ENCODE measurements around the gene CCL22. TPM values are rescaled to one million over a fixed set of nuclear protein-coding genes. Genes with fewer than 3 reads are reported as not detected.

CCL22 gene
- total and polyA plus RNA-seq, 7 donors: 2.9 TPM; not detected in 6

DNA sequence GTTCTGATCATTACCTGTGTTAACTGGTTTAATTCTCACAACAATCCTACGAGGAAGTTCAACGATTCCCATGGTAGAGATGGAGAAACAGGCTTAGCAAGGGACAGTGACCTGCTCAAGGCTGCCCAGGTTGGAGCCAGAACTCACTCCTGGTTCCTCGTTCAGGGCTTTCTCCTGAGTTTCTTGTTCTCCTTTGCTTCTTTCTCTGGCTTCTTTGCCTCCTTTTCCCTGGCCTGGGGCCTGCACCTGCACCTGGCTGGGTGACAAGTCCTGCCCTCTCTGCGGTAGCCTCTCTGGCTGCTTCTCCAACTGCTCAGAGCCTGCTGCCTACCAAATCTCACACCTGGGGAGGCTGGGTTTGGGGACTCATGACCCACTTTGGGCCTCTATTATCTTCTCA, 2.8 kb downstream of the CCL22 start:
- H3K9me3 ChIP-seq: no peaks in the 10 kb centered on the region
- no peaks in the 10 kb centered on the region for H3K4me1 ChIP-seq
- H3K36me3 ChIP-seq: no peaks in the 10 kb centered on the region
- 16 to 62% methylated on average over 4 of the region's 4 CpGs for WGBS, 2 donors
- TF ChIP-seq CTCF (IDR thresholded peaks at IDR 0.05): no peak
- no peak for TF ChIP-seq EP300 (IDR thresholded peaks at IDR 0.05)
- no peak for TF ChIP-seq POLR2AphosphoS5 (IDR thresholded peaks at IDR 0.05)
- TF ChIP-seq POLR2A (IDR thresholded peaks at IDR 0.05): no peak
- intact Hi-C loops (cut with DNase I): no loop called here
- H3K27me3 ChIP-seq: no peaks in the 10 kb centered on the region
- no peak overlapping the region for H3K4me3 ChIP-seq
- DNase-seq: no peak
- H3K27ac ChIP-seq: no peak overlapping the region

- 96 to 97% methylated on average over 3 of the region's 3 CpGs for WGBS, 2 donors
- Histone ChIP-seq H3K4me1 (no peaks in the 10 kb centered on the region), H3K27ac (no peak overlapping the region), H3K9me3 (no peaks in the 10 kb centered on the region), H3K36me3 (no peaks in the 10 kb centered on the region), H3K4me3 (no peak overlapping the region), H3K27me3 (no peaks in the 10 kb centered on the region)
- intact Hi-C loops (cut with DNase I): no loop called here
- no peak for TF ChIP-seq POLR2A (IDR thresholded peaks at IDR 0.05)
- no peak for TF ChIP-seq POLR2AphosphoS5 (IDR thresholded peaks at IDR 0.05)
- no peak for TF ChIP-seq CTCF (IDR thresholded peaks at IDR 0.05)
- no peak for TF ChIP-seq EP300 (IDR thresholded peaks at IDR 0.05)
- DNase-seq: no peak
Observed at GRCh38 chr16:57364143-57364542, 5.6 kb downstream of the CCL22 start.

DNA sequence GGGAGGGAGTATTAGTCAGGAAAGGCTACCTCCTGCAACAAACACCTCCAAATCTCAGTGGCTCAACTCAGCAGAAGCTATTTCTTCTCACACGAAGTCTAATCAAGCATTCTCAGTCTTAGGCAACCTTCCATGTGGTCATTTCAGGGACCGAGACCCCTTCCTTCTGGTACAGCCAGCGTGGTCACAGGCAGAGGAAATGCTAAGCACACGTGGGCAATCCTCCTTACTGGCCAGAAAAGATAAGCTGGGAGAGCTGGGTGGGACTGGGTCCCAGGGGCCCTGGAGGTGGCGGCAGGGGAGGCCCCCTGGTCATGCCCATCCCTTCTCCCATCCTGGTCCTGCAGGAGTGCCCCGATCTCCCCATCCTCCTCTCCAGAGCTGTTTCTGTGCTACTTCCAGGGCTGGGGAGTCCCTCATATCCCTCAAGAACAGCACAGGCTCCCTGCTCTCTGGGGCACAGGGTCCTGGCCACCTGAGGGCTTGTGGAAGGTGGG, 8.0 kb downstream of the CCL22 start:
- intact Hi-C loops (cut with DNase I): no loop called here
- TF ChIP-seq POLR2A (IDR thresholded peaks at IDR 0.05): no peak
- no peak for TF ChIP-seq POLR2AphosphoS5 (IDR thresholded peaks at IDR 0.05)
- TF ChIP-seq EP300 (IDR thresholded peaks at IDR 0.05): no peak
- TF ChIP-seq CTCF (IDR thresholded peaks at IDR 0.05): no peak
- Histone ChIP-seq H3K4me1 (peaks cover 0 to 3% (median under 1%) of the 10 kb centered on the region in 4 donors), H3K36me3 (no peaks in the 10 kb centered on the region), H3K27ac (no peak overlapping the region), H3K27me3 (no peaks in the 10 kb centered on the region), H3K9me3 (no peaks in the 10 kb centered on the region), H3K4me3 (no peak overlapping the region)
- WGBS, 2 donors: 55 to 72% methylated on average over 6 of the region's 6 CpGs
- no peak for DNase-seq

DNA sequence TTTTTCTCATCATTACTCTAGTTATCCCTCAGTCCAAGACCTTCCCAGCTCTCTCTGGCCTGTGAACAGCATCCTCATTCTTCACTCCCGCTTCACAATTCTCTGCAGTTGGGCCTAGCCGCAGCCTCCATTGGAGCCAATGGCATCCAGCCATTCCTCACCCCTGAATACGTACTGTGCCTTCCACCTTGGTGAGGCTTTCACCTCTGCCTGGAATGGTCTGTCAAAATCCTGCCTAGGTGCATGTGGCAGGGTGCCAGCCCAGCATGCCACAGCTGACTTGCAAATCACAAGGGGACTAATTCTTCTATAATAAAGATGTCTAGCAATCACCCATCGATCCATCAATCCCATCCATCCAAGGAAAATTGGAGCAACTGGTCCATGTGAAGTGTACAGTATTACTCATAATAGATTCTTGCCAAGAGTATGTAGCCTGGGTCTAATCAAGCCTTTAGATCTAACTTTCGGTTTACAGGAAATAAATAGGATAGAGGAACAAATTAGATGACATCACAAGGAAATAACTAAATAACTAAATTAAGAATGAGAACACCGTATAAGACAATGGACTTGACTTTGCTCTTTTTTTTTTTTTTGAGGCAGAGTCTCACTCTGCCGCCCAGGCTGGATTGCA, 8.7 kb downstream of the CCL22 start:
- intact Hi-C loops (cut with DNase I): no loop called here
- H3K36me3 ChIP-seq: no peaks in the 10 kb centered on the region
- no peak overlapping the region for H3K4me3 ChIP-seq
- H3K27ac ChIP-seq: no peak overlapping the region
- H3K9me3 ChIP-seq: no peaks in the 10 kb centered on the region
- DNase-seq: no peak
- no peaks in the 10 kb centered on the region for H3K27me3 ChIP-seq
- peaks cover 0 to 10% (median 6%) of the 10 kb centered on the region in 4 donors for H3K4me1 ChIP-seq
- TF ChIP-seq EP300 (IDR thresholded peaks at IDR 0.05): no peak
- TF ChIP-seq POLR2A (IDR thresholded peaks at IDR 0.05): no peak
- TF ChIP-seq CTCF (IDR thresholded peaks at IDR 0.05): no peak
- no peak for TF ChIP-seq POLR2AphosphoS5 (IDR thresholded peaks at IDR 0.05)
- 72 to 79% methylated on average over 7 of the region's 7 CpGs for WGBS, 2 donors
